VCaP (cell line): ENCODE results near the gene GALNT18.

ENCODE experiments used
- H3K27ac ChIP-seq: fragments of 450-650 bp; 2 replicates; pipeline ENCODE4 v1.5.1; 2017
- TF ChIP-seq, protein P1 (sequence below): fragments of 450-650 bp; conservative IDR thresholded peaks from 2 replicates; pipeline ENCODE4 v1.5.1; 2017; ENCODE audit warnings: mild to moderate bottlenecking, moderate library complexity

GALNT18 gene

DNA sequence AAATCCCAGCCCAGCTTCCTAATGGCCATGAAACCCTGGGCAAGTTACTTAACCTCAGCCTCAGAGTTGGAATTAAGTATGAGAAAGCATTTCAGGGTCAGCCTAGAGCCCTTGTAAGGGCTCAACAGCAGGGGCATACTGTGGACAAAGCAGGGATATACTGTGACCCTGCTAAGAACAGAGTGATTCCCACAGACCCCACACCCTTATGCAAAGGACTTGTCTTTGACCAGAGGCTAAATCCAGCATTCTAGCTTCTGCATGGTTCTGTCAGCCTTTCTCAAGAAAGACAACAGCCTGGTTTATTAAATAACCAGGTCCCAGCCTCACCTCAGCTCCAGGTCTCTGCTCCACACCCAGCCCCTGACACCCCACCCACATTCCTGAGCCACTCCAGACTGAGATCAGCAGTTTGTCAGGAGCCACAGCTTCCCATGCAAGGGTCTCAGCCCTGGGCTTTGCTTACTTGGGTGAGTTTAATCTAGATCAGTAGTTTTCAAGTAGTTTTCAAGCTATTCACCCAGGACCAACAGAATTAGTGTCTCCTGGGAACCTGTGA, 69.2 kb downstream of the GALNT18 start:
- H3K27ac ChIP-seq: no peak overlapping the region
- TF ChIP-seq, protein P1, sequence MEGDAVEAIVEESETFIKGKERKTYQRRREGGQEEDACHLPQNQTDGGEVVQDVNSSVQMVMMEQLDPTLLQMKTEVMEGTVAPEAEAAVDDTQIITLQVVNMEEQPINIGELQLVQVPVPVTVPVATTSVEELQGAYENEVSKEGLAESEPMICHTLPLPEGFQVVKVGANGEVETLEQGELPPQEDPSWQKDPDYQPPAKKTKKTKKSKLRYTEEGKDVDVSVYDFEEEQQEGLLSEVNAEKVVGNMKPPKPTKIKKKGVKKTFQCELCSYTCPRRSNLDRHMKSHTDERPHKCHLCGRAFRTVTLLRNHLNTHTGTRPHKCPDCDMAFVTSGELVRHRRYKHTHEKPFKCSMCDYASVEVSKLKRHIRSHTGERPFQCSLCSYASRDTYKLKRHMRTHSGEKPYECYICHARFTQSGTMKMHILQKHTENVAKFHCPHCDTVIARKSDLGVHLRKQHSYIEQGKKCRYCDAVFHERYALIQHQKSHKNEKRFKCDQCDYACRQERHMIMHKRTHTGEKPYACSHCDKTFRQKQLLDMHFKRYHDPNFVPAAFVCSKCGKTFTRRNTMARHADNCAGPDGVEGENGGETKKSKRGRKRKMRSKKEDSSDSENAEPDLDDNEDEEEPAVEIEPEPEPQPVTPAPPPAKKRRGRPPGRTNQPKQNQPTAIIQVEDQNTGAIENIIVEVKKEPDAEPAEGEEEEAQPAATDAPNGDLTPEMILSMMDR: no peak

DNA sequence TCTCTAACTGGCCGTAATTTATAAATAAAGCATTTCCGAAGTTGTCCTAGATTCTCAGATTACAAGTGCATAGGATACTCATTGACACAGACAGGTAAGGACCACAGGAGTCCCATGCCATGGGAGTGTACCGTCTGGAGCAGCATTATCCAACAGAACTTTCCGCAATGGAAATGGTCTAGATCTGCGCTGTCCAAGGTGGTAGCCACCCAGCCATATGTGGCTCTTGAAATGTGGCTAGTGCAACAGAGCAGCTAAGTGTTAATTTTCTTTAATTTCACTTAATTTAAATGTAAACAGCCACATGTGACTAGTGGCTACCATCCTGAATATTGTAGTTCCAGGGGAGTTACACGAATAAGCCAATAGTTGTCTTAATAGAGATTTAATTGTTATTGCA, 71.3 kb downstream of the GALNT18 start:
- TF ChIP-seq, protein P1: no peak
- no peak overlapping the region for H3K27ac ChIP-seq

DNA sequence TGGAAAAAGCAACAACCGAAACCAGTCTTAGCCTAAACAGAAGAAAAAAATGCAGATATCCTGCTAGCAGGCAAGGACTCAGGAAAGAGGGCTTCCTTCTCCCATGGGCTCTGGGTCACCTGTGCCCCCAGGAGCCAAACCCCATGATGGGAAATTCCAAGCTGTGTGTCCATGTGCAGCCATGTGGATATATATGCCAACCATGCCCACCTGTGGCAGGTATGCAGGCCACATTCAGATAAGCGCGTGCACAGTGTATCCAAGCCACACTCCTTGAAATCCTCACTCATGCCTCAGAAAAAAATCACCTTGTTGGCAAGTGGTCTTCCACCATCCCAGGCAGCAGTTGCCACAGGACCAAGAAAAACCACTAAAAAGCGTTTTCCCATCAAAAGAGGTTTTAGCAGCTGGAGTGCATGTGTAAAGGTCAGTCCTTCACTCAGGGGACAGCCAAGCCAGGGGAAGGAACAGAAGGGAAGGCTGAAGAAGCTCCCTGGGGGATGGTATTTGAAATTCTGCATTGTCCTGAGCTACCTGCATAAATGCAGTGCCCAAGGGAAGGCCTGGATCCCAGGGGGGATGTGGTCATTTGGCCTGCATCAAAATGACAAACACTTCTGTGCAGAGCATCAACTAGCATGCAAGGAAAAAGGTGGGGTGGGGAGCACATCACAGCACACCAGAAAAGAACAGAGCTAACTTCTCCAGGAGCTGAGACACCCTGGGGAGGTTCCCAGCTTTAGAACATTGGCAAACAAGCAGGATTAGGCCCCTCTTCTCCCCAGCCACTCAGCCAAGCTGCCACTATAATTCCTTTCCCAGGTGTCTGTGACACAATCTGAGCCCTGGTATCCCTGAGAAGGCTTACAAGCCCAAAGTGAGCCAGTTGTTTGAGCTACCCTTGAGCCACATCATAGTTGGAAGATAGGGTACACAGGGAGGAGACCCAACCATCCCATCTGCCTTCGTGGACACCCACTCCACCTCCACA, 76.2 kb downstream of the GALNT18 start:
- TF ChIP-seq, protein P1: no peak
- H3K27ac ChIP-seq: no peak overlapping the region

DNA sequence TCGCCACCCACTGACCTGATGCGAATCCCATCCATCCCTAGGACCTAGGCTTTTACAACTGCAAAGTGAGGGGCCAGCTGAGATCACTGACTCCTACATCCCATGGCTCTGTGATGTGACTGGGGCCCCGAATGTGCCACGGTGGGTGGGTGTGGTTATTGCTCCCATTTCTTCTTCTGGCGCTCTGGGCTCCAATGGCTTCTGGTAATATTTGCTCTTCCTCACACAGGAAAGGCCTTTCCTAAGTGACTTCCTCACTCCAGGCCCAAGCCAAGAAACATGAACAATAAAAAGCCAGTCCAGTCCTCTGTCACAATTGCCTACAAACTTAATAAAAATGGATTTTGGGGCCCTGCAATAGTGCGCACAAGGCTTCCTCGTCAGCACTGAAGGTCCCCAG, 78.1 kb downstream of the GALNT18 start:
- H3K27ac ChIP-seq: peak overlapping the region; percentile 51
- TF ChIP-seq, protein P1: no peak

DNA sequence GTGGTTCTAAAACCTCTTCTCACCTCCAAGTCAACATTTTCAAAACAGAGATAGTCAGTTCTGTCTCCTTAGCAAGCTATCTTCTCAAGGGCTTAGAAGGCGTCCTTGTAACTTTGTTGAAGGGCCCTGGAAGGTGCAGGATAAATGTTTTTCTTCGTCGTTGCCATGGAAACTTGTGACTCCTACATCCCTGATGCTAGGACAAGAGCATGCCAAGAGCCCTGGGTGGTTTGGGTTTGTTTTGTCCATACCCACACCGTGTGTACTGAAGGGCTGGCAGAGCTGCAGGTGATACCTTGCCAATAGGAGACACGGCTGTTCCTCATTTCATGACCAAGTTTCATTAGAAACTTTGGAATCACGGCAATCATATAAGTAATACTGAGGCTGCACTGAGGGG, 81.6 kb downstream of the GALNT18 start:
- TF ChIP-seq, protein P1: no peak

DNA sequence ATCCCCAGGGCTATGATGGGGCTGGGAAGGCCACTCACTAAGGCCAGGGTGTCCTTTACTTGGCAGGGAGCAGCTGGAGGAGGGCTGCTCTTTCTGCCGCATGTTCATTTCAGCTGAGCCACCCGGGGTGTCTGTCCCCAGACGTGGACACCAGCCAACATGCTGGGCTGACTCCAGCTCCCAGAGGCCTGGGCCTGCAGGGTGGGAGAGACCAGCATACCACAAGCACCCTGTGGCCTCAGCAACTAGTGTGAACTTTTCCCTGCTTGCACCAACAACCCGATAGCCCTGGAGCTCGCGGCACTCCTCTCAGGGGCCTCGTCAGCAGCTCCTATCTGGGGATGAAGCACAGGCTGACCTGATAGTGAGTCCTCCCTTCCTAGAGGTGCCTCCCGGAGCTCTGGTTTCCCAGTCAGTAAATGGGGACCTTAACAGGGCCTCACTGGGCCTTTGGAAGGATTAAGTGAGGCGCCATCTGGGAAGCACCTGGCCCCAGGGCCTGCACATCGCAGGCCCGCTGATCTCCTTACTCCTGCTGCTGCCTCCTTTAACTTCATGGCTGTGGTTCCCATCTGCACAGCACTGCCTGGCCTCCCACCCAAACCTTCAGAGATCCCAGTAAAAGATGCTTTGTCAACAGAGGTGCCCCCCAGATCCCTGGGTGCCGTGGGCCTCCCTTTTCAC, 83.4 kb downstream of the GALNT18 start:
- TF ChIP-seq, protein P1: no peak
- no peak overlapping the region for H3K27ac ChIP-seq

More for the DNA sequence above, 81.6 kb downstream of the GALNT18 start:
- H3K27ac ChIP-seq: no peak overlapping the region

DNA sequence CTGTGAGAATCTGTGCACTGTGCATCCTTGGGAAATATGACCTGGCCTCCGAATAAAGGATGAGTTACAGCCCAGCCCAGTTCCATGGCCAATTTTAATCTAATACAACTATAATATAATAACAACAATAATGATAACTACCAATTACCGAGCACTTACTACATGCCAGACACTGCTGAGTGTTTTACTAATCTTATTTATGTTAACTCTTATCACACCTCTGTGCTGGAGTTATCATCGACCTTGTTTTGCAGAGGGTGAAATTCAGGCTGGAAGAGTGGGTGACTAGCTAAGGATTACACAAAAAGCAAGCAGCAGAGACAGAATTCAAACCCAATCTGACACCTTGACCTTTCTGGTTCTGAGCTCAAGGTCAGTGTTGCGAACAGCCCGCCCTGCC, 83.9 kb downstream of the GALNT18 start:
- TF ChIP-seq, protein P1: no peak

More for the DNA sequence above, 83.9 kb downstream of the GALNT18 start:
- H3K27ac ChIP-seq: no peak overlapping the region
